Tibial nerve (tissue), 4 donors: ENCODE measurements around the gene GK.

Experiments used
- EP300 ChIP-seq, 2 donors: sonication (generic); formaldehyde crosslinking; IDR thresholded peaks; one replicate each; pipeline ENCODE4 v1.6.1; 2017; ENCODE audit warnings: antibody characterized with exemption in 2 of 2, mild to moderate bottlenecking in 1 of 2
- POLR2A ChIP-seq, 2 donors: fragments of 450-650 bp; IDR thresholded peaks; one replicate each; pipeline ENCODE4 v1.6.1; 2017; ENCODE audit warnings: antibody characterized with exemption in 2 of 2, mild to moderate bottlenecking in 2 of 2, moderate library complexity in 2 of 2
- TF ChIP-seq, protein P1 (sequence below), 5 experiments: fragments of 200-600 bp in 3 of 5; fragments of 450-650 bp in 2 of 5; sonication (generic) in 3 of 5; IDR thresholded peaks; one replicate each; pipeline ENCODE4 v1.5.1; 2016 to 2019; ENCODE audit warnings: antibody characterized with exemption in 5 of 5, mild to moderate bottlenecking in 3 of 5, moderate library complexity in 2 of 5

DNA sequence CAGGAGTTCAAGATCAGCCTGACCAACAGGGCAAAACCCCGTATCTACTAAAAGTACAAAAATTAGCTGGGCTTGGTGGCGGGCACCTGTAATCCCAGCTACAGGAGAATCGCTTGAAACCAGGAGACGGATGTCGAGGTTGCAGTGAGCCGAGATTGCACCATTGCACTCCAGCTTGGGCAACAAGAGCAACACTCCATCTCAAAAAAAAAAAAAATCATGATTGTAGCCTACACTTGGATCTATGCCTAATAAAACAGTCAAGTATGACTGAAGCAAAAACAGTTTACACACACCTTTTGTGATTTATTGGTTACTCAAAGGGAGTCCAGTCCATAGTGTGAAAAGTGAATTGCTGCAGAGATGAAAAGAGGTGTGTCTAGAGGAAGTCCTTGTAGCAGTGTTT, 41.0 kb upstream of the GK start:
- TF ChIP-seq, protein P1, sequence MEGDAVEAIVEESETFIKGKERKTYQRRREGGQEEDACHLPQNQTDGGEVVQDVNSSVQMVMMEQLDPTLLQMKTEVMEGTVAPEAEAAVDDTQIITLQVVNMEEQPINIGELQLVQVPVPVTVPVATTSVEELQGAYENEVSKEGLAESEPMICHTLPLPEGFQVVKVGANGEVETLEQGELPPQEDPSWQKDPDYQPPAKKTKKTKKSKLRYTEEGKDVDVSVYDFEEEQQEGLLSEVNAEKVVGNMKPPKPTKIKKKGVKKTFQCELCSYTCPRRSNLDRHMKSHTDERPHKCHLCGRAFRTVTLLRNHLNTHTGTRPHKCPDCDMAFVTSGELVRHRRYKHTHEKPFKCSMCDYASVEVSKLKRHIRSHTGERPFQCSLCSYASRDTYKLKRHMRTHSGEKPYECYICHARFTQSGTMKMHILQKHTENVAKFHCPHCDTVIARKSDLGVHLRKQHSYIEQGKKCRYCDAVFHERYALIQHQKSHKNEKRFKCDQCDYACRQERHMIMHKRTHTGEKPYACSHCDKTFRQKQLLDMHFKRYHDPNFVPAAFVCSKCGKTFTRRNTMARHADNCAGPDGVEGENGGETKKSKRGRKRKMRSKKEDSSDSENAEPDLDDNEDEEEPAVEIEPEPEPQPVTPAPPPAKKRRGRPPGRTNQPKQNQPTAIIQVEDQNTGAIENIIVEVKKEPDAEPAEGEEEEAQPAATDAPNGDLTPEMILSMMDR (IDR thresholded peaks at IDR 0.05), result no peak
- TF ChIP-seq EP300 (IDR thresholded peaks at IDR 0.05) (no peak), POLR2A (IDR thresholded peaks at IDR 0.05) (no peak)
